ENCODE results near the gene SLIT3.

GRCh38 chr5:168669156-168669555 lies 631.8 kb downstream of the SLIT3 start:
- TF ChIP-seq POLR2A (IDR thresholded peaks at IDR 0.05; ENCODE audit: low read depth, low read length) = no peak
- no peak for TF ChIP-seq POLR2AphosphoS5 (IDR thresholded peaks at IDR 0.05; ENCODE audit: low read depth, low read length)
- TF ChIP-seq TAF1 (IDR thresholded peaks at IDR 0.05; ENCODE audit: low read depth, low read length) = no peak
- no peak for TF ChIP-seq PAX5 (IDR thresholded peaks at IDR 0.05; ENCODE audit: insufficient read depth, low read length, severe bottlenecking)
- no peak for TF ChIP-seq SPI1 (IDR thresholded peaks at IDR 0.05; ENCODE audit: low read depth, low read length)

All from GM12891 (cell line).